HCT116 (cell line): Measurements from ENCODE around the gene MACF1. TPM values are rescaled to one million over a fixed set of nuclear protein-coding genes. Genes with fewer than 3 reads are reported as not detected.

ENCODE experiments used
- ATAC-seq: fragments of 200-7000 bp; cut with Tn5 transposase; 2 replicates; pipeline ENCODE4 v1.9.1; 2020; ENCODE audit warnings: mild to moderate bottlenecking, moderate library complexity
- BruUV-seq: library from RNA; stranded (reverse); fragments of 400-500 nt; replicated peaks from 2 replicates; lab custom pipeline; 2021; lab: Mats Ljungman, UMichigan
- CTCF ChIA-PET: fragments of 300-600 bp; sonication (Branson Sonifier 250); formaldehyde crosslinking; loops from one replicate; lab custom pipeline; 2021; ENCODE audit warnings: antibody characterized with exemption; lab: Charles Lee
- POLR2A ChIA-PET: fragments of 300-600, 350-600 bp; sonication (Branson Sonifier 250); formaldehyde crosslinking; loops from one replicate; lab custom pipeline; 2021; ENCODE audit warnings: antibody characterized with exemption; lab: Charles Lee
- RAD21 ChIA-PET, 2 experiments: fragments of 300-600 bp; sonication (Branson Sonifier 250); formaldehyde crosslinking; loops; one replicate each; lab custom pipeline; 2023; ENCODE audit warnings: low total read pairs in 2 of 2; ENCODE audit not compliant: uncharacterized antibody in 2 of 2, unreplicated experiment in 2 of 2, low non-redundant PET in 1 of 2; lab: Charles Lee
- DNase-seq: peaks from one replicate; pipeline ENCODE4 v3.0.0-alpha.2; 2010; ENCODE audit warnings: low read depth, low spot score
- H2AFZ ChIP-seq: fragments of 200-600 bp; shearing (Covaris generic), sonication (generic); 2 replicates; pipeline ENCODE4 v1.6.1; 2017; ENCODE audit warnings: low read depth, mixed run types, mixed read lengths, antibody characterized with exemption, low read length; ENCODE audit not compliant: poor library complexity, severe bottlenecking
- H3K27ac ChIP-seq: 2 replicates; pipeline ENCODE4 v1.5.1; 2012; ENCODE audit warnings: low read depth, low read length
- H3K27me3 ChIP-seq: fragments of 200-600 bp; sonication (generic); 2 replicates; pipeline ENCODE4 v1.6.1; 2016; ENCODE audit warnings: mixed run types, low read length, mixed read lengths; ENCODE audit not compliant: insufficient read depth
- H3K36me3 ChIP-seq, 2 experiments: fragments of 200-500 bp in 1 of 2; fragments of 200-600 bp in 1 of 2; sonication (Bioruptor generic) in 1 of 2; sonication (generic) in 1 of 2; 2 replicates each; pipeline versions ENCODE4 v1.5.1 to v1.6.1; 2014 to 2016; ENCODE audit warnings: low read length in 2 of 2, inconsistent platforms in 1 of 2, mixed read lengths in 1 of 2, mixed run types in 1 of 2; ENCODE audit not compliant: insufficient read depth in 2 of 2, control insufficient read depth in 1 of 2
- H3K4me1 ChIP-seq, 2 experiments: fragments of 200-600 bp in 1 of 2; sonication (generic) in 1 of 2; 2 replicates each; pipeline versions ENCODE4 v1.5.1 to v1.6.1; 2012 to 2017; ENCODE audit warnings: low read length in 2 of 2, inconsistent platforms in 1 of 2, mild to moderate bottlenecking in 1 of 2, mixed read lengths in 1 of 2, mixed run types in 1 of 2, moderate library complexity in 1 of 2; ENCODE audit not compliant: insufficient read depth in 2 of 2, control insufficient read depth in 1 of 2
- H3K4me2 ChIP-seq: fragments of 200-600 bp; sonication (generic); 2 replicates; pipeline ENCODE4 v1.6.1; 2017; ENCODE audit warnings: mixed run types, low read length, mixed read lengths
- H3K4me3 ChIP-seq, 2 experiments: fragments of 200-600 bp in 1 of 2; sonication (generic) in 1 of 2; replicated peaks in 1 of 2; 2 replicates each; pipeline ENCODE4 v1.5.1; 2011 to 2016; ENCODE audit warnings: low read length in 2 of 2, control low read depth in 1 of 2, low read depth in 1 of 2, mild to moderate bottlenecking in 1 of 2, mixed read lengths in 1 of 2, mixed run types in 1 of 2
- H3K79me2 ChIP-seq: fragments of 200-600 bp; sonication (generic); 2 replicates; pipeline ENCODE4 v1.6.1; 2017; ENCODE audit warnings: mild to moderate bottlenecking, mixed run types, low read length, moderate library complexity, mixed read lengths; ENCODE audit not compliant: insufficient read depth
- H3K9ac ChIP-seq: fragments of 200-600 bp; sonication (generic); 2 replicates; pipeline ENCODE4 v1.6.1; 2016; ENCODE audit warnings: low read length, mixed read lengths
- H3K9me2 ChIP-seq: fragments of 200-600 bp; sonication (generic), shearing (Covaris generic); 2 replicates; pipeline ENCODE4 v1.6.1; 2017; ENCODE audit warnings: mixed run types, mild to moderate bottlenecking, moderate library complexity; ENCODE audit not compliant: insufficient read depth
- H3K9me3 ChIP-seq, 2 experiments: fragments of 200-500 bp in 1 of 2; fragments of 200-600 bp in 1 of 2; sonication (Bioruptor generic) in 1 of 2; sonication (generic) in 1 of 2; 2 replicates each; pipeline ENCODE4 v1.6.1; 2014 to 2017; ENCODE audit warnings: low read length in 2 of 2, mixed read lengths in 2 of 2, inconsistent platforms in 1 of 2, low read depth in 1 of 2, mild to moderate bottlenecking in 1 of 2, mixed run types in 1 of 2, moderate library complexity in 1 of 2; ENCODE audit not compliant: control insufficient read depth in 1 of 2, insufficient read depth in 1 of 2
- H4K20me1 ChIP-seq: fragments of 200-600 bp; sonication (generic), shearing (Covaris generic); 2 replicates; pipeline ENCODE4 v1.6.1; 2017; ENCODE audit warnings: mixed run types, mild to moderate bottlenecking, moderate library complexity; ENCODE audit not compliant: insufficient read depth
- CBX3 ChIP-seq: IDR thresholded peaks from 2 replicates; pipeline ENCODE4 v1.6.1; 2012; ENCODE audit warnings: low read depth
- CEBPB ChIP-seq: IDR thresholded peaks from 2 replicates; pipeline ENCODE4 v1.6.1; 2012; ENCODE audit warnings: low read depth
- EGR1 ChIP-seq: IDR thresholded peaks from 2 replicates; pipeline ENCODE4 v1.6.1; 2012; ENCODE audit warnings: low read depth
- ELF1 ChIP-seq: IDR thresholded peaks from 2 replicates; pipeline ENCODE4 v1.6.1; 2012; ENCODE audit warnings: low read depth, borderline replicate concordance
- EZH2 ChIP-seq: fragments of 200-600 bp; sonication (generic); IDR thresholded peaks from 2 replicates; pipeline ENCODE4 v1.6.1; 2017; ENCODE audit warnings: antibody characterized with exemption, mixed run types
- EZH2phosphoT487 ChIP-seq: fragments of 200-600 bp; IDR thresholded peaks from 2 replicates; pipeline ENCODE4 v1.6.1; 2018; ENCODE audit warnings: antibody characterized with exemption, borderline replicate concordance
- FOSL1 ChIP-seq: IDR thresholded peaks from 2 replicates; pipeline ENCODE4 v1.6.1; 2012; ENCODE audit warnings: low read depth
- JUND ChIP-seq: IDR thresholded peaks from 2 replicates; pipeline ENCODE4 v1.6.1; 2012
- MAX ChIP-seq: IDR thresholded peaks from 2 replicates; pipeline ENCODE4 v1.6.1; 2012
- POLR2AphosphoS5 ChIP-seq: IDR thresholded peaks from 2 replicates; pipeline ENCODE4 v1.6.1; 2011; ENCODE audit warnings: mild to moderate bottlenecking, low read depth, low read length, moderate library complexity
- SIN3A ChIP-seq: IDR thresholded peaks from 2 replicates; pipeline ENCODE4 v1.6.1; 2012; ENCODE audit warnings: low read depth
- SP1 ChIP-seq: IDR thresholded peaks from 2 replicates; pipeline ENCODE4 v1.6.1; 2012; ENCODE audit warnings: low read depth
- SRF ChIP-seq: IDR thresholded peaks from 2 replicates; pipeline ENCODE4 v1.6.1; 2012; ENCODE audit warnings: low read depth
- TCF7L2 ChIP-seq: IDR thresholded peaks from 2 replicates; pipeline ENCODE4 v1.7.0; 2011; ENCODE audit warnings: borderline replicate concordance, inconsistent platforms; ENCODE audit not compliant: insufficient read depth, insufficient read length; ENCODE audit errors: extremely low read depth
- YY1 ChIP-seq: IDR thresholded peaks from 2 replicates; pipeline ENCODE4 v1.6.1; 2011; ENCODE audit warnings: low read length, low read depth, moderate library complexity, mild to moderate bottlenecking; ENCODE audit not compliant: insufficient replicate concordance; ENCODE audit errors: extremely low read depth
- ZBTB33 ChIP-seq: IDR thresholded peaks from 2 replicates; pipeline ENCODE4 v1.6.1; 2011; ENCODE audit warnings: mild to moderate bottlenecking, low read length, moderate library complexity; ENCODE audit not compliant: insufficient replicate concordance; ENCODE audit errors: extremely low read depth
- ZFX ChIP-seq: fragments of 450-650 bp; IDR thresholded peaks from 2 replicates; pipeline ENCODE4 v1.6.1; 2017
- intact Hi-C: fragments of 100-400 bp; cut with micrococcal nuclease; formaldehyde crosslinking; loops from 2 replicates; pipeline ENCODE4 v1.10.0; 2022
- total RNA-seq: library from RNA; stranded (reverse); gene quantifications from one replicate; pipeline ENCODE4 v1.2.1, GENCODE V29; 2021; ENCODE audit not compliant: unreplicated experiment

Gene MACF1
- total RNA-seq, 1 experiment from 2014 or later: 146 TPM

- Histone ChIP-seq H3K27ac (peak overlapping the region; percentile 91), H3K79me2 (peaks cover 26% of the 10 kb centered on the region), H3K4me2 (peak overlapping the region; percentile 74), H3K4me3 (peak overlapping the region; percentile 4 to 44), H3K9me2 (no peaks in the 10 kb centered on the region; the same call in 1 of the 2 replicates), H3K27me3 (no peaks in the 10 kb centered on the region), H3K4me1 (peaks cover 78 to 95% of the 10 kb centered on the region in 2 experiments), H3K9me3 (no peaks in the 10 kb centered on the region), H2AFZ (no peak overlapping the region), H3K36me3 (no peaks in the 10 kb centered on the region), H4K20me1 (no peaks in the 10 kb centered on the region), H3K9ac (peak overlapping the region; percentile 53)
- ATAC-seq (peak; percentile 49), DNase-seq (peak; percentile 82)
- CTCF ChIA-PET: interaction anchor here (1.0 to 2.8 kb wide), 7 partner anchors 10 to 296 kb away, joined by 3 to 9 read pairs (median 4); no protein-coding TSS in a partner anchor
- POLR2A ChIA-PET: interaction anchor here (1.1 to 2.5 kb wide), 2 partner anchors 12 to 16 kb away, joined by 3 to 18 read pairs; no protein-coding TSS in a partner anchor
- intact Hi-C loops: loop anchor here (10.0 kb wide), 1 partner anchor 1920 kb away; the partner anchor contains the start of gene ZC3H12A
- RAD21 ChIA-PET: interaction anchor here in 1 of 2 experiments (1.8 kb wide), 1 partner anchor 16 kb away, joined by 6 read pairs; no protein-coding TSS in a partner anchor
- no peak for TF ChIP-seq ZFX
- TF ChIP-seq EZH2phosphoT487: no peak
- TF ChIP-seq EZH2: no peak
- no peak; the same call in 1 of the 2 replicates for TF ChIP-seq ELF1
- peak; percentile 92; the same call in 1 of the 2 replicates for TF ChIP-seq CBX3
- peak; percentile 84 for TF ChIP-seq FOSL1
- TF ChIP-seq SRF: peak; percentile 87
- peak; percentile 91 for TF ChIP-seq SIN3A
- TF ChIP-seq EGR1: 0 out of 2 replicates have a peak, but pooled peaks have one; percentile 4
- peak; percentile 45 for TF ChIP-seq YY1
- TF ChIP-seq MAX: peak; percentile 83
- peak; percentile 64 for TF ChIP-seq ZBTB33
- peak; percentile 92 for TF ChIP-seq JUND
- peak; percentile 71 for TF ChIP-seq CEBPB
- peak; percentile 91 for TF ChIP-seq SP1
- peak; percentile 77 for TF ChIP-seq POLR2AphosphoS5
- peak; percentile 55 for TF ChIP-seq TCF7L2
- BruUV-seq: no TSS peak
These were observed 190.1 kb downstream of the MACF1 start for GRCh38 chr1:39394598-39394997.
